Hepatocyte (in vitro differentiated cells): ENCODE measurements around the gene AP2S1.

Source experiments
- CTCF ChIP-seq: fragments of 200-600 bp; sonication (generic); IDR thresholded peaks from 2 replicates; pipeline ENCODE4 v1.5.1; 2016; ENCODE audit warnings: antibody characterized with exemption, mild to moderate bottlenecking; ENCODE audit not compliant: poor library complexity
- EZH2 ChIP-seq: fragments of 200-600 bp; sonication (generic); IDR thresholded peaks from 2 replicates; pipeline ENCODE4 v1.6.1; 2016; ENCODE audit warnings: antibody characterized with exemption, mild to moderate bottlenecking, borderline replicate concordance
- EZH2phosphoT487 ChIP-seq: fragments of 200-600 bp; sonication (generic); IDR thresholded peaks from one replicate; pipeline ENCODE4 v1.6.1; 2018; ENCODE audit warnings: antibody characterized with exemption, mild to moderate bottlenecking, low read depth, moderate library complexity; ENCODE audit not compliant: unreplicated experiment, severe bottlenecking

GRCh38 chr19:46896076-46896794 is 45.6 kb upstream of the AP2S1 start:
- no peak for TF ChIP-seq CTCF
- no peak for TF ChIP-seq EZH2
- TF ChIP-seq EZH2phosphoT487: no peak
